Neural progenitor cell (in vitro differentiated cells): Measurements from ENCODE around the gene MARCHF2.

ENCODE experiments used
- CTCF ChIP-seq: fragments of 200-600 bp; sonication (generic); IDR thresholded peaks from 2 replicates; pipeline ENCODE4 v1.5.1; 2017; ENCODE audit warnings: antibody characterized with exemption, mild to moderate bottlenecking
- EZH2phosphoT487 ChIP-seq: fragments of 200-600 bp; sonication (generic); IDR thresholded peaks from 2 replicates; pipeline ENCODE4 v1.6.1; 2017; ENCODE audit warnings: antibody characterized with exemption

- no peak for TF ChIP-seq CTCF
- TF ChIP-seq EZH2phosphoT487 = no peak
Measured at GRCh38 chr19:8476524-8476923, 63.4 kb downstream of the MARCHF2 start.
